Measurements from ENCODE around the gene MTSS2. TPM values are rescaled to one million over a fixed set of nuclear protein-coding genes. Genes with fewer than 3 reads are reported as not detected.

The MTSS2 gene
- total and polyA plus RNA-seq, 2 experiments from 2014 or later: 16.5 to 19.6 TPM

DNA sequence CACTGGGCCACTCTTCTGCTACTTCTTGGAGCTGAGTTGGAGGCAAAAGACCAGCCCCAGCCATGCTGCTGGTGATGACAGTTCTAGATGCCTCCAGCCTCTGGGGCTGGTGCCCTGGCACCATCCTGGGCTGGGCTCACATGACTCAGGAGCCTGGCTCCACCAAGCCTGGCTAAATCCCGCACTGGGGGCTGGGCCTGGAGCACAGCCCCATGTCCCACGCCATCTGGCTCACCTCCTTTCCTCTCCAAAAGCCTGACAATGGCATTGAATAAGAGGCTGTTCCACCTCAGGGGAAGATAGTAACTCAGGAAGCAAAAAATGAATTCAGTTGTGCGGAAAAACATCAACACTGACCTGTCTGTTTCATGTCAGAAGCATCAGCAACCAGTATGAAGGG is 45.1 kb upstream of the MTSS2 start:
- Histone ChIP-seq H3K36me3 (replicated peaks; ENCODE audit: insufficient read depth, low read depth) (no peaks in the 10 kb centered on the region), H3K27ac (no peak overlapping the region), H3K27me3 (no peaks in the 10 kb centered on the region), H3K4me1 (ENCODE audit: insufficient read depth) (peaks cover 17% of the 10 kb centered on the region), H3K9me2 (replicated peaks; ENCODE audit: insufficient read depth) (no peaks in the 10 kb centered on the region), H3K4me3 (no peak overlapping the region), H3K79me2 (no peaks in the 10 kb centered on the region), H4K20me1 (ENCODE audit: insufficient read depth, poor library complexity, severe bottlenecking) (no peaks in the 10 kb centered on the region), H3K4me2 (no peak overlapping the region), H2AFZ (no peak overlapping the region), H3K9me3 (ENCODE audit: low read depth) (no peaks in the 10 kb centered on the region)
- 97% methylated on average over 3 of the region's 3 CpGs for WGBS (ENCODE audit: low lambda C conversion rate, missing lambda C conversion rate)
- no peak for DNase-seq (ENCODE audit: low spot score)
- TF ChIP-seq, protein P1, sequence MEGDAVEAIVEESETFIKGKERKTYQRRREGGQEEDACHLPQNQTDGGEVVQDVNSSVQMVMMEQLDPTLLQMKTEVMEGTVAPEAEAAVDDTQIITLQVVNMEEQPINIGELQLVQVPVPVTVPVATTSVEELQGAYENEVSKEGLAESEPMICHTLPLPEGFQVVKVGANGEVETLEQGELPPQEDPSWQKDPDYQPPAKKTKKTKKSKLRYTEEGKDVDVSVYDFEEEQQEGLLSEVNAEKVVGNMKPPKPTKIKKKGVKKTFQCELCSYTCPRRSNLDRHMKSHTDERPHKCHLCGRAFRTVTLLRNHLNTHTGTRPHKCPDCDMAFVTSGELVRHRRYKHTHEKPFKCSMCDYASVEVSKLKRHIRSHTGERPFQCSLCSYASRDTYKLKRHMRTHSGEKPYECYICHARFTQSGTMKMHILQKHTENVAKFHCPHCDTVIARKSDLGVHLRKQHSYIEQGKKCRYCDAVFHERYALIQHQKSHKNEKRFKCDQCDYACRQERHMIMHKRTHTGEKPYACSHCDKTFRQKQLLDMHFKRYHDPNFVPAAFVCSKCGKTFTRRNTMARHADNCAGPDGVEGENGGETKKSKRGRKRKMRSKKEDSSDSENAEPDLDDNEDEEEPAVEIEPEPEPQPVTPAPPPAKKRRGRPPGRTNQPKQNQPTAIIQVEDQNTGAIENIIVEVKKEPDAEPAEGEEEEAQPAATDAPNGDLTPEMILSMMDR (IDR thresholded peaks at IDR 0.05; ENCODE audit: poor library complexity): no peak
- TF ChIP-seq EZH2 (IDR thresholded peaks at IDR 0.05; ENCODE audit: borderline replicate concordance): no peak
- no peak for TF ChIP-seq EZH2phosphoT487 (IDR thresholded peaks at IDR 0.05; ENCODE audit: low read depth, severe bottlenecking, unreplicated experiment)

DNA sequence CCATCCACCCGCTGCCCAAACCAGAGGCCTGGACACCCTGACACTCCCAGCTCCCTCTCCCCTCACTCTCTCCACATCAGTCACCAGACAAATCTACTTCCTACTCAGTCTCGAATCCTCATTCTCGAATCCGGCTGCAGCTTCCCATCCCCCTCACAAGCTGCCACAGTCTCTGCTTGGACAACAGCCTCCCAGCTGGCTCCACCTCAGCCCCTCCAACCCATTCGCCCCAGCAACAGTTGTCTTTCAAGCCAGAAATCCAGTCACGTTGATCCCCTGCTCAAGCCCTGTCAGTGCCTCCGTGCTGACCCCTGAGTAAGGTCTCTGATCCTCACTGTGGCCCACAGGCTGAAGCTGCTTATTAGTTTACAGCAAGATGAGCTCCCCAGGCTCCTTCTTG is 44.2 kb upstream of the MTSS2 start:
- no peak overlapping the region for H3K27ac ChIP-seq
- 78% methylated on average over 7 of the region's 7 CpGs for WGBS (ENCODE audit: low lambda C conversion rate, missing lambda C conversion rate)
- H3K9me2 ChIP-seq (replicated peaks; ENCODE audit: insufficient read depth): no peaks in the 10 kb centered on the region
- H3K4me2 ChIP-seq: no peak overlapping the region
- no peaks in the 10 kb centered on the region for H3K79me2 ChIP-seq
- no peak overlapping the region for H2AFZ ChIP-seq
- peaks cover 20% of the 10 kb centered on the region for H3K4me1 ChIP-seq (ENCODE audit: insufficient read depth)
- no peak for DNase-seq (ENCODE audit: low spot score)
- H4K20me1 ChIP-seq (ENCODE audit: insufficient read depth, poor library complexity, severe bottlenecking): no peaks in the 10 kb centered on the region
- TF ChIP-seq EZH2phosphoT487 (IDR thresholded peaks at IDR 0.05; ENCODE audit: low read depth, severe bottlenecking, unreplicated experiment) (no peak), EZH2 (IDR thresholded peaks at IDR 0.05; ENCODE audit: borderline replicate concordance) (no peak)
- TF ChIP-seq, protein P1 (IDR thresholded peaks at IDR 0.05; ENCODE audit: poor library complexity): no peak
- H3K9me3 ChIP-seq (ENCODE audit: low read depth): no peaks in the 10 kb centered on the region
- no peaks in the 10 kb centered on the region for H3K27me3 ChIP-seq
- no peak overlapping the region for H3K4me3 ChIP-seq
- H3K36me3 ChIP-seq (replicated peaks; ENCODE audit: insufficient read depth, low read depth): no peaks in the 10 kb centered on the region

DNA sequence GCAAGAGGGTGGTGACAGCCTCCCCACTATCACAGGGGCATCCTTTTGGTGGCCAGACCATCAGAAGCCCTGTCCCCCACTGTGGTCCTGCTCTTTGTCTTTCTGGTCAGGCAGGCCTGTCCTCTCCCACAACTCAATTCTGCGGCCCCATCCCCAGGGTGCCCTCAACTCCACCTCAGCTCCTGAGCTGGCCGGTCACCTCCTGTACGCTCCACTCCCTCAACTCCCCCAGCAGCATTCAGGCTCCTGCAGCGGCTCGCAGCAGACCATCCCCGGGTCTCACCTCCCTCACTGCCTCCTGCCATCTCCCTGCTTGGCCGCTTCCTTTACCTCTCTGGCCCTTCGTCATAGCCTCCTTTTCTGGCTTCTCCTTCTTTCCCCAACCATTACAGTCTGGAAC is 43.4 kb upstream of the MTSS2 start:
- no peaks in the 10 kb centered on the region for H3K79me2 ChIP-seq
- peaks cover 28% of the 10 kb centered on the region for H3K4me1 ChIP-seq (ENCODE audit: insufficient read depth)
- 96% methylated on average over 8 of the region's 8 CpGs for WGBS (ENCODE audit: low lambda C conversion rate, missing lambda C conversion rate)
- no peak overlapping the region for H2AFZ ChIP-seq
- H3K27ac ChIP-seq: no peak overlapping the region
- H3K9me2 ChIP-seq (replicated peaks; ENCODE audit: insufficient read depth): no peaks in the 10 kb centered on the region
- H3K27me3 ChIP-seq: no peaks in the 10 kb centered on the region
- H3K9me3 ChIP-seq (ENCODE audit: low read depth): no peaks in the 10 kb centered on the region
- no peak for DNase-seq (ENCODE audit: low spot score)
- H3K4me3 ChIP-seq: no peak overlapping the region
- no peaks in the 10 kb centered on the region for H4K20me1 ChIP-seq (ENCODE audit: insufficient read depth, poor library complexity, severe bottlenecking)
- H3K36me3 ChIP-seq (replicated peaks; ENCODE audit: insufficient read depth, low read depth): no peaks in the 10 kb centered on the region
- H3K4me2 ChIP-seq: no peak overlapping the region
- no peak for TF ChIP-seq EZH2 (IDR thresholded peaks at IDR 0.05; ENCODE audit: borderline replicate concordance)
- TF ChIP-seq, protein P1 (IDR thresholded peaks at IDR 0.05; ENCODE audit: poor library complexity): no peak
- no peak for TF ChIP-seq EZH2phosphoT487 (IDR thresholded peaks at IDR 0.05; ENCODE audit: low read depth, severe bottlenecking, unreplicated experiment)

DNA sequence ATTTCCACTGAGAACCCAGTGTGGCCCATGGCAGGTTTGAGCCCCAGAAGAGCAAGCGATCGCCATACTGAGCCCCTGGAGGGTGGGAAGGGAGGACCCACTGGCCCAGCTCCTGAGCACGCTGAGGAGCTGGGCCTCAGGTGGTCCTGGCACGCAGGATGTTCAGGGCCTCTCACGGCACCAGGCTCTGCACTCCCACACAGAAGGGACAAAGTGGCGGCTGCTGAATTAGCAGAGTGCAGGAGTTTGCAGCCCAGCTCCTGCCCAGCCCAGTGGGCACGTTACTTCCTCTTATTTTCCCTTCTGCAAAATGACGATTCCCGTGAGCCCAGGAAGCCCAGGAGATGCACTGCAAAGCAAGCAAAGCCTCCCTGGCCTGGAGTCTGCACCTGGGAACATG is 42.3 kb upstream of the MTSS2 start:
- no peak for DNase-seq (ENCODE audit: low spot score)
- no peaks in the 10 kb centered on the region for H4K20me1 ChIP-seq (ENCODE audit: insufficient read depth, poor library complexity, severe bottlenecking)
- H2AFZ ChIP-seq: no peak overlapping the region
- H3K79me2 ChIP-seq: no peaks in the 10 kb centered on the region
- WGBS (ENCODE audit: low lambda C conversion rate, missing lambda C conversion rate): 97% methylated on average over 9 of the region's 9 CpGs
- H3K4me2 ChIP-seq: no peak overlapping the region
- H3K9me3 ChIP-seq (ENCODE audit: low read depth): no peaks in the 10 kb centered on the region
- H3K4me3 ChIP-seq: no peak overlapping the region
- no peaks in the 10 kb centered on the region for H3K27me3 ChIP-seq
- H3K27ac ChIP-seq: no peak overlapping the region
- TF ChIP-seq EZH2phosphoT487 (IDR thresholded peaks at IDR 0.05; ENCODE audit: low read depth, severe bottlenecking, unreplicated experiment) (no peak), EZH2 (IDR thresholded peaks at IDR 0.05; ENCODE audit: borderline replicate concordance) (no peak)
- TF ChIP-seq, protein P1 (IDR thresholded peaks at IDR 0.05; ENCODE audit: poor library complexity): no peak
- H3K36me3 ChIP-seq (replicated peaks; ENCODE audit: insufficient read depth, low read depth): no peaks in the 10 kb centered on the region
- no peaks in the 10 kb centered on the region for H3K9me2 ChIP-seq (replicated peaks; ENCODE audit: insufficient read depth)
- peaks cover 32% of the 10 kb centered on the region for H3K4me1 ChIP-seq (ENCODE audit: insufficient read depth)

Data from hepatocyte (in vitro differentiated cells).